Trophoblast cell (in vitro differentiated cells and primary cell): Measurements from ENCODE around the gene RNH1.

Experiments used
- DNase-seq, 2 donors: peaks; one replicate each; pipeline ENCODE4 v3.0.0-alpha.2; 2016
- H2AFZ ChIP-seq: 2 replicates; pipeline ENCODE4 v1.6.1; 2013; ENCODE audit warnings: low read length, moderate library complexity, mild to moderate bottlenecking; ENCODE audit not compliant: insufficient read depth, poor library complexity
- H2AK5ac ChIP-seq: 2 replicates; pipeline ENCODE4 v1.6.1; 2013; ENCODE audit warnings: mild to moderate bottlenecking, low read length
- H2BK120ac ChIP-seq: 2 replicates; pipeline ENCODE4 v1.6.1; 2013; ENCODE audit warnings: low read length, mild to moderate bottlenecking, moderate library complexity; ENCODE audit not compliant: insufficient read depth, poor library complexity
- H2BK12ac ChIP-seq: 2 replicates; pipeline ENCODE4 v1.6.1; 2013; ENCODE audit warnings: mild to moderate bottlenecking, low read length, moderate library complexity
- H2BK5ac ChIP-seq: 2 replicates; pipeline ENCODE4 v1.6.1; 2013; ENCODE audit warnings: low read length, low read depth, moderate library complexity, mild to moderate bottlenecking; ENCODE audit not compliant: poor library complexity
- H3K14ac ChIP-seq: 2 replicates; pipeline ENCODE4 v1.6.1; 2013; ENCODE audit warnings: mild to moderate bottlenecking, low read length
- H3K18ac ChIP-seq: 2 replicates; pipeline ENCODE4 v1.6.1; 2013; ENCODE audit warnings: mild to moderate bottlenecking, low read length
- H3K23ac ChIP-seq: 2 replicates; pipeline ENCODE4 v1.6.1; 2013; ENCODE audit warnings: low read length
- H3K27ac ChIP-seq: 2 replicates; pipeline ENCODE4 v1.5.1; 2013; ENCODE audit warnings: low read depth, mild to moderate bottlenecking, inconsistent platforms, low read length, moderate library complexity
- H3K27me3 ChIP-seq: 2 replicates; pipeline ENCODE4 v1.6.1; 2013; ENCODE audit warnings: inconsistent platforms, mild to moderate bottlenecking, low read length, moderate library complexity; ENCODE audit not compliant: insufficient read depth
- H3K36me3 ChIP-seq, 2 experiments: 1 replicate in 1 of 2; 2 replicates in 1 of 2; pipeline ENCODE4 v1.6.1; 2013; ENCODE audit warnings: low read length in 2 of 2, mild to moderate bottlenecking in 2 of 2, moderate library complexity in 1 of 2; ENCODE audit not compliant: insufficient read depth in 2 of 2, control insufficient read depth in 1 of 2
- H3K4ac ChIP-seq: 2 replicates; pipeline ENCODE4 v1.6.1; 2013; ENCODE audit warnings: low read depth, mild to moderate bottlenecking, low read length, moderate library complexity
- H3K4me1 ChIP-seq, 2 experiments: 1 replicate in 1 of 2; 2 replicates in 1 of 2; pipeline ENCODE4 v1.6.1; 2013; ENCODE audit warnings: low read length in 2 of 2, mild to moderate bottlenecking in 2 of 2, moderate library complexity in 1 of 2; ENCODE audit not compliant: insufficient read depth in 2 of 2, control insufficient read depth in 1 of 2
- H3K4me2 ChIP-seq: 2 replicates; pipeline ENCODE4 v1.6.1; 2013; ENCODE audit warnings: inconsistent platforms, mild to moderate bottlenecking, low read length, moderate library complexity
- H3K4me3 ChIP-seq: 2 replicates; pipeline ENCODE4 v1.5.1; 2013; ENCODE audit warnings: mild to moderate bottlenecking, low read depth, low read length, inconsistent platforms
- H3K79me1 ChIP-seq: one replicate; pipeline ENCODE4 v1.6.1; 2013; ENCODE audit warnings: low read length
- H3K79me2 ChIP-seq: 2 replicates; pipeline ENCODE4 v1.6.1; 2013; ENCODE audit warnings: low read length, mild to moderate bottlenecking; ENCODE audit not compliant: control insufficient read depth, insufficient read depth, poor library complexity
- H3K9ac ChIP-seq: 2 replicates; pipeline ENCODE4 v1.6.1; 2013; ENCODE audit warnings: mild to moderate bottlenecking, low read length
- H3K9me3 ChIP-seq: 2 replicates; pipeline ENCODE4 v1.6.1; 2013; ENCODE audit warnings: low read depth, mild to moderate bottlenecking, control low read depth, inconsistent platforms, low read length; ENCODE audit not compliant: insufficient read depth
- H4K12ac ChIP-seq: 2 replicates; pipeline ENCODE4 v1.6.1; 2013; ENCODE audit warnings: low read depth, mild to moderate bottlenecking, low read length, moderate library complexity
- H4K8ac ChIP-seq: 2 replicates; pipeline ENCODE4 v1.6.1; 2013; ENCODE audit warnings: low read depth, mild to moderate bottlenecking, low read length, moderate library complexity
- H4K91ac ChIP-seq: one replicate; pipeline ENCODE4 v1.6.1; 2013; ENCODE audit warnings: low read depth, mild to moderate bottlenecking, low read length, moderate library complexity
- WGBS: extraction: QIAGEN DNeasy Blood & Tissue Kit; methylation state at CpG from one replicate; pipeline ENCODE4 v1.1.7; 2013; ENCODE audit warnings: missing lambda C conversion rate; ENCODE audit not compliant: insufficient read length, insufficient coverage; ENCODE audit errors: extremely low coverage; 5-methylcytosine and 5-hydroxymethylcytosine counted together

The RNH1 gene

DNA sequence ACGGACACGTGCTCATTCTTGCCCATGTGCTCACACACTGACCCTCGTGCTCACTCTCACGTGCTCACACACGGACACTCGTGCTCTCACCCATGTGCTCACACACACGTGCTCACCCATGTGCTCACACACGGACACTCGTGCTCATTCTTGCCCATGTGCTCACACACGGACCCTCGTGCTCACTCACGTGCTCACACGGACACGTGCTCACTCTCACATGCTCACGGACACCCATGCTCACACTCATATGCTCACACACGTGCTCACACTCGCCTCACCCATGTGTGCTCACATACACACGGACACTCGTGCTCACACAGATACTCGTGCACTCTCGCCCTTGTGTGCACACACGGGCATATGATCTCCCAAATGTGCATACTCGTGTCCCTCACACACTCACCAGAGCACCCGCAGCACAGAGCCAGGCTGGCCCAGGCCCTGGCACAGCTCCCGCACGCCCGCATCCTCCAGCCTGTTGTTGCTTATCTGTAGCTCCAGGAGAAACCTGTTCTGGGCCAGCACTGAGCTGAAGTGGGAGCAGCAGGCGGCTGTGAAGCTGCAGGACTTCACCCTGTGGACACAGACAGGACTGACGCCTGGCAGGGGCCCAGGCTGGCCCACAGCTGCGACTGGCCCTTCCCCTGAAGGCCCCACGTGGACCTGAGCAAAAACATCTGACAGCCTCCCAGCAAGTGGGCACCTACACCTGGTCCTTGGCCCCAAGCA is 9.3 kb downstream of the RNH1 start:
- Histone ChIP-seq H3K9ac (no peak overlapping the region), H3K9me3 (peaks cover 14% of the 10 kb centered on the region), H2BK120ac (no peak overlapping the region), H4K12ac (no peak overlapping the region), H2AFZ (no peak overlapping the region), H3K79me1 (no peaks in the 10 kb centered on the region), H3K14ac (no peak overlapping the region), H2AK5ac (no peak overlapping the region), H2BK5ac (no peak overlapping the region), H3K18ac (no peak overlapping the region), H4K8ac (no peak overlapping the region), H3K23ac (peak overlapping the region; percentile 28), H2BK12ac (no peak overlapping the region), H3K4me2 (no peak overlapping the region), H3K27me3 (no peaks in the 10 kb centered on the region), H3K4me1 (no peaks in the 10 kb centered on the region), H3K27ac (no peak overlapping the region), H3K36me3 (peaks cover 78 to 86% of the 10 kb centered on the region in 2 experiments), H4K91ac (no peak overlapping the region), H3K4ac (no peak overlapping the region), H3K79me2 (no peaks in the 10 kb centered on the region), H3K4me3 (peak overlapping the region; percentile 31)
- DNase-seq = no peak
- no CpG with 5 or more reads among the region's 31 CpGs for WGBS

GRCh38 chr11:496834-497564 is 10.0 kb downstream of the RNH1 start:
- H3K4ac ChIP-seq = no peak overlapping the region
- no peak overlapping the region for H4K8ac ChIP-seq
- no peak overlapping the region for H4K91ac ChIP-seq
- peaks cover 14% of the 10 kb centered on the region for H3K9me3 ChIP-seq
- H2AK5ac ChIP-seq = no peak overlapping the region
- no peak overlapping the region for H3K27ac ChIP-seq
- no peaks in the 10 kb centered on the region for H3K27me3 ChIP-seq
- H2BK120ac ChIP-seq = no peak overlapping the region
- H3K4me2 ChIP-seq = no peak overlapping the region
- H4K12ac ChIP-seq = no peak overlapping the region
- H3K18ac ChIP-seq = no peak overlapping the region
- H3K79me2 ChIP-seq = no peaks in the 10 kb centered on the region
- H3K79me1 ChIP-seq = no peaks in the 10 kb centered on the region
- peak overlapping the region; percentile 1 for H3K4me3 ChIP-seq
- H2BK12ac ChIP-seq = no peak overlapping the region
- WGBS = no CpG with 5 or more reads among the region's 34 CpGs
- H3K23ac ChIP-seq = no peak overlapping the region
- peaks cover 77 to 82% of the 10 kb centered on the region in 2 experiments for H3K36me3 ChIP-seq
- peak in 1 of 2 donors; percentile 33 for DNase-seq
- H2BK5ac ChIP-seq = no peak overlapping the region
- no peak overlapping the region for H3K9ac ChIP-seq
- H3K14ac ChIP-seq = no peak overlapping the region
- H2AFZ ChIP-seq = no peak overlapping the region
- no peaks in the 10 kb centered on the region for H3K4me1 ChIP-seq

DNA sequence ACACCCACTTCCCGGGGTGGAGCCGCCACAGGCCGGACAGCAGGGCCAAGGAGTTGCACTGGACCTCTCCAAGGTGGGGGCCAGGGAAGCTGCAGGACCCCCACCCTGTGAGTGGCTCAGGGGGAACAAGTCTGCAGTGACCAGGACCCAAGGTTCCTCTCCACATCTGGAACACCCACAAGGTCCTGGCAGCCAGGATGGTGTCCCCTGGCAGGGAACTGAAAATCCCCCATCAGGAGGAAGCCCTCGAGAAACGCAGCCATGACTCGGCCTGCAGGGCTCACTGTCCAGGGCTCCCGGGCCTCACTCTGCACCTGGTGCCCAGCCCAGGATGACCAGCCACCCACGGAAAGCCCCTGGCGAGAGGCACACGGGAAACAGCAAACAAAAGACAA is 11.5 kb downstream of the RNH1 start:
- Histone ChIP-seq H3K4me1 (no peaks in the 10 kb centered on the region), H2BK120ac (no peak overlapping the region), H3K4me2 (no peak overlapping the region), H4K8ac (no peak overlapping the region), H3K79me1 (no peaks in the 10 kb centered on the region), H2AK5ac (no peak overlapping the region), H3K79me2 (no peaks in the 10 kb centered on the region), H4K91ac (no peak overlapping the region), H3K36me3 (peaks cover 74 to 79% of the 10 kb centered on the region in 2 experiments), H2AFZ (no peak overlapping the region), H3K9ac (no peak overlapping the region), H3K4ac (no peak overlapping the region), H4K12ac (no peak overlapping the region), H3K23ac (no peak overlapping the region), H3K9me3 (peaks cover 16% of the 10 kb centered on the region), H3K4me3 (no peak overlapping the region), H3K27me3 (no peaks in the 10 kb centered on the region), H3K18ac (no peak overlapping the region), H3K14ac (no peak overlapping the region), H2BK5ac (no peak overlapping the region), H3K27ac (no peak overlapping the region), H2BK12ac (no peak overlapping the region)
- no CpG with 5 or more reads among the region's 10 CpGs for WGBS
- no peak for DNase-seq

DNA sequence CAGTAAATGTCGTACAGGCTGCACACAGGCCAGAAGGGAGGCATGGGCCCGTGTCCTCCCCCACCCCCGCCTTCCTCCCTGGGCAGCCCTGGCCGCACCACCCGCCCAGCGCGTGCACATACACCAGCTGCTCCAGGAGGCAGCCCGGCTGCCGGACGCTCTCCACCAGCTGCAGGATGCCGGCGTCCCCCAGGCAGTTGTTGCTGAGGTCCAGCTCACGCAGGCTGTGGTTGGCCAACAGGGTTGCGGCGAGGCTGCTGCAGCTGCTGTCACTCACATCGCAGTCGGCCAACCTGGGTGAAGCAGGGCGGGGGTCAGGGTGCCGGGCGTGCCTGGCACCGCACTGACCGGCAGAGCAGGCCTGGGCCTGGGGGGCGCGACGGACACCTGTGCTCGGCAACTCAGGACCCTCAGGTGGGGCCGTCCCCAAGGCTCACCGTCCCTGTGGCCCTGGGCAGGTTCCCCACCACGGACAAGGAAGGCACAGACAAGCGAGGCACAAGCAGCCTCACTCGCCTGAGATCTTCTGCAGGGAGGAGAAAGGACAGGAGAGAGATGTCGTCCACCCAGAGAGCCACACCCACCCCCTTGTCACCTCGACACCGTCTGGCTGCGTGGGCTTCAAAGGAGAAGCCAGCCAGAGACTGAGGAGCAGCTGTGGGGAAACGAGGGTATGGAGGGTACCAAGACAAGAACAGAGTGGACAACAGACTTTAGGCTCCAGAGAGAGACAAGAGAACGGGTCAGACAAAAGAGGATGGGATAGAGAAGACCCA is 12.1 kb downstream of the RNH1 start:
- Histone ChIP-seq H2AK5ac (no peak overlapping the region), H3K9me3 (peaks cover 14% of the 10 kb centered on the region), H3K79me1 (no peaks in the 10 kb centered on the region), H3K27me3 (no peaks in the 10 kb centered on the region), H3K14ac (no peak overlapping the region), H3K23ac (no peak overlapping the region), H4K8ac (no peak overlapping the region), H3K9ac (no peak overlapping the region), H2BK120ac (no peak overlapping the region), H3K27ac (no peak overlapping the region), H4K91ac (no peak overlapping the region), H3K18ac (peak overlapping the region; percentile 12), H3K4ac (no peak overlapping the region), H4K12ac (no peak overlapping the region), H2AFZ (no peak overlapping the region), H3K4me3 (no peak overlapping the region), H3K79me2 (no peaks in the 10 kb centered on the region), H3K4me2 (no peak overlapping the region), H3K36me3 (peaks cover 74 to 79% of the 10 kb centered on the region in 2 experiments), H2BK5ac (no peak overlapping the region), H3K4me1 (no peaks in the 10 kb centered on the region), H2BK12ac (no peak overlapping the region)
- no peak for DNase-seq
- WGBS = no CpG with 5 or more reads among the region's 37 CpGs
